IPS-18a (cell line): ENCODE data around the gene NOB1.

Source experiments
- H3K27ac ChIP-seq: one replicate; pipeline ENCODE4 v1.5.1; 2013; ENCODE audit warnings: low read length
- H3K27me3 ChIP-seq: one replicate; pipeline ENCODE4 v1.6.1; 2013; ENCODE audit warnings: mild to moderate bottlenecking, low read length; ENCODE audit not compliant: control insufficient read depth, insufficient read depth
- H3K36me3 ChIP-seq: one replicate; pipeline ENCODE4 v1.6.1; 2013; ENCODE audit warnings: low read depth, low read length; ENCODE audit not compliant: control insufficient read depth
- H3K4me1 ChIP-seq: one replicate; pipeline ENCODE4 v1.6.1; 2013; ENCODE audit warnings: low read depth, low read length; ENCODE audit not compliant: control insufficient read depth
- H3K4me3 ChIP-seq: one replicate; pipeline ENCODE4 v1.5.1; 2013; ENCODE audit warnings: low read length
- H3K9ac ChIP-seq: one replicate; pipeline ENCODE4 v1.6.1; 2013; ENCODE audit warnings: mild to moderate bottlenecking, low read length, moderate library complexity
- H3K9me3 ChIP-seq: one replicate; pipeline ENCODE4 v1.6.1; 2013; ENCODE audit warnings: low read depth, low read length; ENCODE audit not compliant: control insufficient read depth

The NOB1 gene

GRCh38 chr16:69698404-69698803 lies 56.3 kb downstream of the NOB1 start:
- Histone ChIP-seq H3K27ac (no peak overlapping the region), H3K36me3 (peaks cover 23% of the 10 kb centered on the region), H3K27me3 (no peaks in the 10 kb centered on the region), H3K9me3 (no peaks in the 10 kb centered on the region), H3K4me1 (no peaks in the 10 kb centered on the region), H3K9ac (no peak overlapping the region), H3K4me3 (no peak overlapping the region)

- Histone ChIP-seq H3K36me3 (peaks cover 45% of the 10 kb centered on the region), H3K4me3 (no peak overlapping the region), H3K4me1 (no peaks in the 10 kb centered on the region), H3K27ac (no peak overlapping the region), H3K27me3 (no peaks in the 10 kb centered on the region), H3K9ac (no peak overlapping the region), H3K9me3 (no peaks in the 10 kb centered on the region)
Observed at GRCh38 chr16:69693916-69694315, 60.8 kb downstream of the NOB1 start.

- Histone ChIP-seq H3K27ac (no peak overlapping the region), H3K9ac (no peak overlapping the region), H3K4me1 (no peaks in the 10 kb centered on the region), H3K4me3 (no peak overlapping the region), H3K9me3 (no peaks in the 10 kb centered on the region), H3K27me3 (no peaks in the 10 kb centered on the region), H3K36me3 (peaks cover 45% of the 10 kb centered on the region)
Observed at GRCh38 chr16:69691980-69692911, 62.5 kb downstream of the NOB1 start.
